Neutrophil (primary cell): ENCODE results near the gene ATXN1.

Source experiments
- H3K27ac ChIP-seq: fragments of 200-600 bp; sonication (generic); 2 replicates; pipeline ENCODE4 v1.5.1; 2016; ENCODE audit warnings: mild to moderate bottlenecking, moderate library complexity
- H3K27me3 ChIP-seq: fragments of 200-600 bp; sonication (generic); 2 replicates; pipeline ENCODE4 v1.6.0; 2016; ENCODE audit warnings: mild to moderate bottlenecking
- H3K36me3 ChIP-seq: fragments of 200-600 bp; sonication (generic); 2 replicates; pipeline ENCODE4 v1.5.1; 2017
- H3K4me1 ChIP-seq, 2 experiments: fragments of 200-600 bp in 1 of 2; sonication (generic) in 1 of 2; 1 replicate in 1 of 2; 2 replicates in 1 of 2; pipeline versions ENCODE4 v1.5.1 to v1.6.1; 2013 to 2016; ENCODE audit warnings: low read depth in 1 of 2, low read length in 1 of 2, mild to moderate bottlenecking in 1 of 2, moderate library complexity in 1 of 2; ENCODE audit not compliant: control insufficient read depth in 1 of 2, insufficient read depth in 1 of 2
- H3K4me3 ChIP-seq, 2 experiments: fragments of 200-600 bp in 1 of 2; sonication (generic) in 1 of 2; 1 replicate in 1 of 2; 2 replicates in 1 of 2; pipeline ENCODE4 v1.5.1; 2013 to 2016; ENCODE audit warnings: low read depth in 1 of 2, low read length in 1 of 2, mild to moderate bottlenecking in 1 of 2, moderate library complexity in 1 of 2
- H3K9me3 ChIP-seq: fragments of 200-600 bp; sonication (generic); 2 replicates; pipeline ENCODE4 v1.5.1; 2016
- TF ChIP-seq, protein P1 (sequence below): fragments of 200-600 bp; sonication (generic); IDR thresholded peaks from 2 replicates; pipeline ENCODE4 v1.5.1; 2016; ENCODE audit warnings: antibody characterized with exemption

Gene ATXN1

DNA sequence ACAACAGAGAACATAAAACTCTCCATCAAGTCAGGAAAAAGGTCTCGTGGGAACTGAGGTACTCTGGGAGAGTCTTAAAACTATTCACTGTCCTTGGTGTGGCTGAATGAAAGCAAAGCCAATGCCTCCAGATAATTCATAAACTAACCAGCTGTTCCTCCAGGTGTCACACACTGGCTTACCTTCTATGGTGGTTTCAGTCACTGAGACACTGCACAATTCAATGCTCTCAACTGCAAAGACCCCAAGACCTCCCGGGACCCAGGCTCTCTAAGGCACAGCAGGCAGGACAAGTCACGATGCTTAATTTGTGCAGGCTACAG is 422.0 kb downstream of the ATXN1 start:
- Histone ChIP-seq H3K27ac (peak overlapping the region; percentile 1), H3K36me3 (peaks cover 7% of the 10 kb centered on the region), H3K9me3 (no peaks in the 10 kb centered on the region), H3K27me3 (no peaks in the 10 kb centered on the region), H3K4me3 (no peak overlapping the region), H3K4me1 (peaks cover 7 to 14% of the 10 kb centered on the region in 2 experiments)
- TF ChIP-seq, protein P1, sequence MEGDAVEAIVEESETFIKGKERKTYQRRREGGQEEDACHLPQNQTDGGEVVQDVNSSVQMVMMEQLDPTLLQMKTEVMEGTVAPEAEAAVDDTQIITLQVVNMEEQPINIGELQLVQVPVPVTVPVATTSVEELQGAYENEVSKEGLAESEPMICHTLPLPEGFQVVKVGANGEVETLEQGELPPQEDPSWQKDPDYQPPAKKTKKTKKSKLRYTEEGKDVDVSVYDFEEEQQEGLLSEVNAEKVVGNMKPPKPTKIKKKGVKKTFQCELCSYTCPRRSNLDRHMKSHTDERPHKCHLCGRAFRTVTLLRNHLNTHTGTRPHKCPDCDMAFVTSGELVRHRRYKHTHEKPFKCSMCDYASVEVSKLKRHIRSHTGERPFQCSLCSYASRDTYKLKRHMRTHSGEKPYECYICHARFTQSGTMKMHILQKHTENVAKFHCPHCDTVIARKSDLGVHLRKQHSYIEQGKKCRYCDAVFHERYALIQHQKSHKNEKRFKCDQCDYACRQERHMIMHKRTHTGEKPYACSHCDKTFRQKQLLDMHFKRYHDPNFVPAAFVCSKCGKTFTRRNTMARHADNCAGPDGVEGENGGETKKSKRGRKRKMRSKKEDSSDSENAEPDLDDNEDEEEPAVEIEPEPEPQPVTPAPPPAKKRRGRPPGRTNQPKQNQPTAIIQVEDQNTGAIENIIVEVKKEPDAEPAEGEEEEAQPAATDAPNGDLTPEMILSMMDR: no peak

DNA sequence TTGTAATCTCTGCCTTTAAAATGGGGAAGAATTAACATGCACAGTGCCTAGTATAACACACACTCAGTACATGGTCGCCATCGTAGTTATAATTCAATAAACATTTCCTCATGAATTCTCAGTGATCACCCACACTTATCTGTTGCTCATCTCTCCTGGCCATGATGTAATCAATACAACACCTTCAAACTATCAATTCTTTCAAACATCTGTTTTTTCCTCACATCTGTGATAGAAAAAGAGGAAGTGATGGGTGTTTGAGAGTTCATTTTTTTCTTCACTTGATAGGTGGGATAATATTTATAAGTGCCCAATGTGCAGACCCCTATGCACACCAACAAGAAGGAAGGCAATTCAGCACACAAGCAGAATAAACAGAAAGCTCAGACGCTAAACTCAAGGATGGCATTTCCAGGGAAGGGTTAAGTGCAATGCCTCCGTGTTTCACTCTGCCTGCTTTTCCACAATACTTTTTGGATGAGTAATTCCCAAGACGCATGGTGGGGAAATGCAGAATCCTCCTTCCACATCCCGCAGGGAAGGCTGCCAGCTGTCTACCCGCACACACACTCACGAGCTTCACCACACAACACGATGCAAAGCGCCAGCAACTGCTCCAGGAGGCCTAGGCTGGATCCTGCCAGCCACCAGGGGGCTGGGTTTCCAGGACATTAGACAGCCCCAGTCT is 422.5 kb downstream of the ATXN1 start:
- Histone ChIP-seq H3K27me3 (no peaks in the 10 kb centered on the region), H3K9me3 (no peaks in the 10 kb centered on the region), H3K4me3 (no peak overlapping the region), H3K27ac (peak overlapping the region; percentile 1), H3K36me3 (peaks cover 7% of the 10 kb centered on the region), H3K4me1 (peaks cover 7 to 11% of the 10 kb centered on the region in 2 experiments)
- TF ChIP-seq, protein P1: no peak

GRCh38 chr6:16337295-16337975 is 423.8 kb downstream of the ATXN1 start:
- Histone ChIP-seq H3K4me1 (peaks cover 4 to 9% of the 10 kb centered on the region in 2 experiments), H3K9me3 (no peaks in the 10 kb centered on the region), H3K27me3 (no peaks in the 10 kb centered on the region), H3K4me3 (no peak overlapping the region), H3K36me3 (peaks cover 7% of the 10 kb centered on the region), H3K27ac (no peak overlapping the region)
- TF ChIP-seq, protein P1: no peak

GRCh38 chr6:16336911-16337294 is 424.4 kb downstream of the ATXN1 start:
- Histone ChIP-seq H3K4me3 (no peak overlapping the region), H3K4me1 (peaks cover 1 to 9% of the 10 kb centered on the region in 2 experiments), H3K36me3 (peaks cover 7% of the 10 kb centered on the region), H3K9me3 (no peaks in the 10 kb centered on the region), H3K27me3 (no peaks in the 10 kb centered on the region), H3K27ac (no peak overlapping the region)
- TF ChIP-seq, protein P1: no peak

GRCh38 chr6:16336056-16336818 is 425.0 kb downstream of the ATXN1 start:
- Histone ChIP-seq H3K9me3 (no peaks in the 10 kb centered on the region), H3K27ac (no peak overlapping the region), H3K36me3 (peaks cover 7% of the 10 kb centered on the region), H3K4me1 (peaks cover 6 to 14% of the 10 kb centered on the region in 2 experiments), H3K4me3 (no peak overlapping the region), H3K27me3 (no peaks in the 10 kb centered on the region)
- TF ChIP-seq, protein P1: no peak
